UCSD-AML1 (cell line): ENCODE data around the gene EXD2.

Source experiments
- DNase-seq: peaks from one replicate; lab custom pipeline; 2025; ENCODE audit not compliant: unreplicated experiment; lab: John Stamatoyannopoulos, UW

Gene EXD2

DNA sequence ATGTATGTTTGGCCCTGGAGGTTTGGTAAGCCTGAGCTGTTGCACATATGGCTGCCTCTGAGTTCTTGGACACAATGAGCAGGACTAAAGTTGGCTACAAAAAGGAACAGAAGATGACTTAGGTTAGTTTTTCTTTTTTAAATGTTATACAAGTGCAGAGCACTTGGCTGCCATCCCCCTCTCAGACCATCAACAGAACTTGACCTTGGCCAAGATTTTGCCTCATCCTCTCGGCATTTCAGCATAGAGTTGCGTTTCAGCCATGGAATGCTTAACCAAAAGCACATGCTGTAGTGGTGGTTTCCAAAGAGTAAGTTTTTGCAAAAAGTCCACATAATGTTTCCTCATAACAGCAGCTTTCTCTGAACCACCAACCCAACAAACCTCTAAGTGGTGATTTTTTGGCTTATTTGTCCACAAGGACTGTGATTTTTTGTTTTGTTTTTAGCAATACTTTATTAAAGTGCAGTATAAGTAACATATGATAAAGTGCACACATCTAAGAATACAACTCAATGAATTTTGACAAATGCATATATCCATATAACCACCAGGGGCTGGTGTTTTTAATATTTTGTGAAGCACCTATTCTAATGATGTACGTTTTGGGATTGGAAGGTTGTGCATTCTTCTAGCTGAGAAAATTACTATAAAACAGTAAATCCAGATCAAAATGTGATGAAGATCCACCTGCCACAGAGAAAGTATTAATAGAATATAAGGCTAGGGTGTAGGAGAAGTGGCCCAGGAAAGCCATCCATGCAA, 56.6 kb downstream of the EXD2 start:
- DNase-seq, result no peak

DNA sequence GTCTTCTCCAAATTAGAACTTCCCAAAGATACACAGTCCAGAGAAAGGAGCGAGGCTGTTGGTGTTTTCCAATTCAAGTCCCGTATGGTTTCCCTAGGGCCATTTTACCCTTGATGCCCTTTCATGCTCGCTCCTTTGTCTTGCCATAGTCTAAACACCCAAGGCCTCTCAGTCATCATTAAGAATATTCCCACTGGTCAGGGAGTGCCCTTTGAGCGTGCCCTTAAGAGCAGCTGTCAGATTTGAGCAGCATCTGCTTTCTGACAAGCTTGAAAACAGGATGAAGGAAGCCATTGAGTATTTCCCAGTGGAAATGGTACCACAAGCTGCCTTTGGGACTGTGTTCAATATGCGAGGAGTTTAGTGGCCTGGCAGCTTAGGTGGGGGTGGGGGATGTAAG, 58.3 kb downstream of the EXD2 start:
- no peak for DNase-seq

- no peak for DNase-seq
These were observed 61.6 kb downstream of the EXD2 start for GRCh38 chr14:69252851-69253250.

DNA sequence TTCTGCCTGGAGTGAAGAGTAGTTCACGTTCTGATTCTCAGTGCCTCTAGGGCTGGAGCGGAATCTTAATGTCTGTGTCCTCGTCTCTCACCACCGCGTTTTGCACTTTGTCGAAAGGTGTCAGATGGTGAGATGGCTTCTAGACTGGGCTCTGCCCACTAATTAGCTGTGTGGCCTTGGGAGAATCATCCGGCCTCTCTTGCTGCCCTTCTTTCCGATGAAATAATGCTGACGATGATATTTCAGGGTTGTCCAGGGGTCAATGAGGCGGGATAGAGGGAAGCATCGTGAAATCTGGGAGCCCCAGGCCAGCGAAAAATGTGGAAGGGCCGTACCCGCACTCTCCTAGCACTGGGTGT, 67.8 kb downstream of the EXD2 start:
- no peak for DNase-seq

GRCh38 chr14:69259527-69260189, 68.4 kb downstream of the EXD2 start, which contains the start of gene GALNT16:
GALNT16 (plus strand) TSS chr14:69260158; CDS start chr14:69260291, 133 bp downstream.
- DNase-seq, result no peak

GRCh38 chr14:69260190-69260860, 69.0 kb downstream of the EXD2 start:
- no peak for DNase-seq

DNA sequence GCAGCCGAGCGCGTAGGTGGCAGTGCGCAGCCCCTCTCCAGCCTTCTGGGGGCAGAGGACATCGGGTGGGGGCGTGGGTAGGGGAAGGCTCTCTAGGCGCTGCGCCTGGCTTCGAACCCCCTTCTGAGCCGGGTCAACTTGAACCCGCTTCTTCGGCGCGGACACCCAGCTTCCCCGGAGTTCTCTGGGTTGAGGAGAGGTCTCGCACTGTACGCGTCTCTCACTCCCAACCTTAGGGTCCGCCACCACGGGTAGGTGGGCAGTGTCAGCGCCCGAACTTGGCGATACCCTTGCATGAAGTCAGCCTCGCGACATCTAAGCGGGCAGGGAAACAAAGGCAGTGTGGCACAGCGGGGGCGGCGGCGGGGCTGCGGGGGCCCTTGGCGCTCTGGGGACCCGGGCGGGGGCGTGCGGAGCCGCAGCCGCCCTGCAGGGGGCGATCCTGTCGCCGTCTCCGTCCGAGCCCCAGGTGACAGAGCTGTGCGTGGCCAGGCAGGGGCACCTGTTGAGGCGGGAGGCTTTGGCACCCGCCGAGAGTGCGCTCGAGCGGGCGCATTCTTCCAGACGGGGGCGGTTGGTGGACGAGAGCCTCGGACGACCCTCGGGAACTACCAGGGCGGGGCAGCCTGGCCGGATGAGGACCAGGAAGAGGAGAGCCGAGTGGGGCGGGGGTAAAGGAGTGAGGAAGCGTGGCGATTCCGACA, 69.7 kb downstream of the EXD2 start:
- no peak for DNase-seq

GRCh38 chr14:69261761-69262331, 70.5 kb downstream of the EXD2 start:
- DNase-seq, result no peak

DNA sequence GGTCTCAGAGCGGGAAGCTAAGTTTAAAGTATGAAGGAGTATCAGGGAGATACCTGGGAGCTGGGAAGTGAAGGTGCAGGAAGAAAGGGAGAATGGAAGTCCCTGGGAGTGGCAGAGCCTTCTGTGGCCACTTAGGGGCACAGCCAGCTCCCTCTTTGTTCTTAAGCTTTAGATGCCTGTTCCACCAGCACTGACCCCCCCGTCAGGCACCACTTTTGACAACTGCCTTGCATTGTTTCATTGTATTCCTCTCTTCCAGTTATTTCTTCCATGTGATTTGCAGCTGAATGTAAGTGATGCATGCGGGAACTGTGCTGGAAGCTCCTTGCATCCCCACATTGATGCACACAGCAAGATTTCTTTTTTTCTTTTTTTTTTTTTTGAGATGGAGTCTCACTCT, 71.2 kb downstream of the EXD2 start:
- no peak for DNase-seq

- DNase-seq, result no peak
These were observed 72.1 kb downstream of the EXD2 start for GRCh38 chr14:69263364-69263763.

DNA sequence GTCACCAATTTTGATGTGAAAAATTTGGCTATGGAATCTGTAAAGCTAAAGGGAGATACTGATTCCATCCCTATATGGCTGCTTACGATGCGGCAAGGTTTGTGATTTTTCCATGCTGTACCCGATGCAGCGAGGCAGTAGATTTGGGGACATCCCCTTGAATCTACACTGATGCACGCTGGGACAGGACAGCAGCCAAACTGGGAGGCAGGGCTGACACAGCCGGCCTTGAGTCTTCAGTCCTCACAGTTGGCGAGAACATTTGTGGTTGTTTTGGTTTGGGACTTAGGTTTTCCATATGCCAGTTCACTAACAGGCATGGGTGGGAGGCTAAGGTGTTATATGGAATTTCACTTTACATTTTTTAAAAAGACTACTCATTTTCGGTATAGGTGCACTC, 72.5 kb downstream of the EXD2 start:
- no peak for DNase-seq

- DNase-seq, result no peak
These were observed 75.5 kb downstream of the EXD2 start for GRCh38 chr14:69266572-69267345.

- no peak for DNase-seq
These were observed 76.2 kb downstream of the EXD2 start for GRCh38 chr14:69267492-69267891.

GRCh38 chr14:69268223-69268622, 76.9 kb downstream of the EXD2 start:
- DNase-seq, result no peak

- no peak for DNase-seq
These were observed 77.5 kb downstream of the EXD2 start for GRCh38 chr14:69268763-69269162.

- no peak for DNase-seq
These were observed 78.1 kb downstream of the EXD2 start for GRCh38 chr14:69269381-69269780.

DNA sequence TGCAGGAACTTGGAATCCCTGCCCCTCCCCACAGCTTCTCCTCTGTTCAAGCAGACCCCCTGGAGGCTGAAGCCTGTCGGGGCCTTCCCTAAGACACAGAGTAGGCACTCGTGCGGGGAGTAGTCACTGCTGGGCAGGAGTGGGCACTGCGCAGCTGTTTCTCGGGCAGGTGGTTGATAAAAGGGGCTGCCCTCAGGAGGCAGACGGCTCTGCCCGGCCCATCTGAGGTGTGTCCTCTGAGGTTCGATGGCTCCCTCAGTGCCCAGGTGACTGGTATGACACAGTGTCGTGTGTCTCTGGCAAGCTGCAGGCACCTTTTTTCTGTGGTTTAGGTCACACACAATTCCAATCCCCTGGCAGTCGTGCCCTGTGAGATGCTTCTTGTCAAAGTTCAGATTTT, 78.8 kb downstream of the EXD2 start:
- no peak for DNase-seq

GRCh38 chr14:69270795-69271708, 79.8 kb downstream of the EXD2 start:
- DNase-seq, result no peak

GRCh38 chr14:69274321-69274720, 83.0 kb downstream of the EXD2 start:
- no peak for DNase-seq
